ENCODE data around the gene UBE2QL1.

UBE2QL1 gene

DNA sequence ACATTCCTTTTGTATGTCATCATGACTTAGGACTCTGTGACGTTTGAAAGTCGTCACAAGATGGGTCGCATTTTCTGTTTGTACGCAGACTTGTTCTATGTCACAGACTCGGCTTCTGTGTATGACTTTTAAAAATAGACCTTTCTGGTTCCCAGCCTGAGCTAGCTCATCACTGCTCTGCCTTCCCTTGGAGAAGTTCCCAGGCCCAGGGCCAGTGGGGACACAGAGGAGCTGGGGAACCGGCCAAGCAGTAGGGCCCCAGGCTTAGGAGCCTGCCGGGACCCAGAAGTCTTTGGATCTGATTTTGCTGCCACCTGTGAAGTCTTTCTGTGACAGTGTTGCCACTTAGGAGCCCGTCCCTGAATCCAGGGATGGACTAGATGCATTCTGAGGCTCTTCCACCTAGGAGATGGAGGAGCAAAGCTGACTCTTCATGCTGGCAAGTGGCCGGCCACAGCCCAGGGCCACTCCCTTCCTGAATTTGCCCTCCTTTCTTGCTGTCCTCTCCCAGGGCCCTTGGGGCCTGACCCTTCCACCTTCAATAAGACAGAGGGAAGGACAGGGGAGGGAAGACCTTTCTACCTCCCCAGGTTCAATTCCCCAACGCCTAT lies 18.1 kb upstream of the UBE2QL1 start:
- no peak for DNase-seq (ENCODE audit: low read depth)

DNA sequence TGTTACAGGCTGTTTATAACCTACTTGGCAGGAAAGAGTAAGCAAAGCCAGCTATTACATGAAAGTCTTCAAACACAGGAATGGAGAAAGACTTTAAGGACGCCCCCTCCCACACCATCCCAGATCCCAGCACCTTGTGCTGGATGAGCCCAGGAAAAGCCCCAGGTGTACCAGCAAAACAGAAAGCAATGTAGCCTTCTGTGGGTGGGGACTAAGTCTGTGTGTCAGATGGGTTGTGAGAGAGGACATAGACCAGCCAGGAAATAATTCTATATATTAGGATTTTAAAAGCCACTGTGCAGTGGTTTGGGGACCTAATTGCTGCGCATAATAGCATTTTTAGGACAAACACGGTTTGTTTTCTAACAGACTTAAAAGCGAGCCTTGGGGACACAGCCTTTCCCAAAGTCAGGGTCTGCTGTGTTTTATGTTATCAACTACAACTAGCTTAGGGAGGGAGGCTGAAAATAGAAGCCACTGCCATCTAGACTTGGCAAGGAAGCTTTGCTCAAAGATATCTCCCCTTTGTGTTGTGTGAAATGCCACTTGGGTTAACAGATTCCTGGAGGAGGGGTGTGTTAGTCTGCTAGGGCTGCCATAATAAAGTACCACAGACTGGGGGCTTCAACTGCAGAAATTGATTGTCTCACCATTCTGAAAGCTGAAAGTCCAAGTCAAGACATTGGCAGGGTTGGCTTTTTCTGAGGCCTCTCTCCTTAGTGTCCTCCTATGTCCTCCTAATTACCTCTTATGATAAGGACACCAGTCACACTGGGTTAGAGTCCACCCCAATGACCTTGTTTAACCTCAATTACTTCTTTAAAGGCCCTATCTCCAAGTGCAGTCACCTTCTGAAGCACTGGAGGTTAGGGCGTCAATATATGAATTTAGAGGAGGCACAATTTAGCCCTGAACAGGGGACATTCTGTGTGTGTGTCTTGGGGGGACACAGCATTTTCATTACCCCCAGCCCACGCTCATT lies 17.2 kb upstream of the UBE2QL1 start:
- DNase-seq (ENCODE audit: low read depth) = no peak

DNA sequence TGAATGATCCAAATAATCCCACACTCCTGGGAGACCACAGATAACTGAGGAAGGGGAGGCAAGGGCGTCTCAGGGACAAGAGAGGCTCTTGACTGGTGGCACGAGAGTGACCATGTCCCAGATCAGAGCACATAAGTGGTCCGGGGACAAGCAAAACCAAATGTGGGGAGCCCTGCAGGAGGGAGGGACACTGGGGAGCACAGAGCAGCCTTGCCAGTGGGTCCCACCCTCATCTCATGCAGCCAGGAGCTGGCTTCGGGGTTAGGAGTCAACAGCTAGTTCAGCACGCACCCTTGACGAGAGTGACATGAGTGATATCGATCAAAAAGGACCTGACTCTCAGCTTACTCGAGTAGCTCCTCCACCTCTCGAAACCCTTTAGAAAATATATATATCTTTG lies 16.5 kb upstream of the UBE2QL1 start:
- DNase-seq (ENCODE audit: low read depth) = no peak

DNA sequence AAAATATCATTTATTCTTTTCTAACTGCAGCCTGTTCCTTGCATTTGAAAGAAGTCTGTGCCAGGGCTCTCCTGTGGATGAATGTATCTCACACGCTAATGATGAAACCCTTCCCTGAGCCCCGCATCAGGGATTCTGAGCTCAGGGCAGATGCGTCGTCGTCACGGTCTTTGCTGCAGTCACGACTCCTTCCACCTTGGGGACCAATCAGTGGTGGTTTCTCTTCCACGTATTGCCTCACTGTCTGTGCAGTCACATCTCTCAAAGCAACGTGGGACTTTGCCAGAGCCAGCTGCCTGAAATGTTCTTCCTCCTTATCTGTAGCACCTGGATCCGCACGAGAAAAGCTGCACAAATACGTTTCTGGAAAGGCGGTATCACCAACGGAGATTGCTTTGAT lies 13.9 kb upstream of the UBE2QL1 start:
- no peak for DNase-seq (ENCODE audit: low read depth)

DNA sequence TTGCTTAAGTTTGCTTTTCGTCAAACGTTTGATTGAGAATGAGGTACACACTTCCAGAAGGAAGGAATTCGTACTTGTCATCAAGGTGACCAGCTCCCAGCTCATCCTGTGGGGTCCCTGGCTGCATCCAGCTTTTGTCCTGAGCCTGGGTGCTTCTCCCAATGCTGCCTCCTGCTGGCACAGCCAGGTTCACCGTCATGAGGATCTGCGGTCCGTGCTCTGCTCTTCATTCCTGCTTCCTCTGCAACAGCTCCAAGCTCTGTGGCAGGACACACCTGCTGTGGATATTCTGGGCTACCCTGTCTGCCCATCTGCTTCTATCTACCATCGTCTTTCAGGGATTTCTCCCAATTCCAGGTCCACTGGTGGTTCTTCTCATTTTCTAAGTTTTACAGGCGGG lies 13.3 kb upstream of the UBE2QL1 start:
- DNase-seq (ENCODE audit: low read depth) = peak; percentile 12

DNA sequence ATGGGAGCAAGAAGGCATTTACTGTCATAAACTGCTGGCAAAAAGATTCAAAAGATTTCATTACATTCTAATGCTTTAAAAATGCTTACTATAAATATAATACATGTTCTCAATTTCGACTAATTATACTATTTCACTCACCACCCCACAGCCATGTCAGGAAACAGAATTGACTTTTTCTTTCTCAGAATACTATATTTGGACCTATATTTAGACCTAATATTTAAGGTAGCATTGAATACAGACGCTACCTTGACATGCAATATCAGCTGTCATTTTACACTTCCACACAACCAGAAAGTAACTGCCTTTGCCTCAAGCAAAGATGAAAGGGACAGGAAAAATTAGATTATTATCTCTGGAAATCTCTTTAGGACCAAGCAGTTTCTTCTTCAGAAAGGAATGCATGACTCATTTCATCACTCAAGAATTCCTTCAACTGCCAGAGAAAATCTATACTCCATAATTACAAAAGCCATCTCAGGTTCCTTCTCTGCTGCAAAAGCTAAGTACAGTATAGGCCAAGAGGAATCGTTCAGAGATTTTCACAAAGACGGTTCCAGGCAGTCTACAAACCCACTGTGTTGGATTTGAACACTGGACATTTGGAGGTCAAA lies 11.8 kb upstream of the UBE2QL1 start:
- DNase-seq (ENCODE audit: low read depth) = peak; percentile 20

DNA sequence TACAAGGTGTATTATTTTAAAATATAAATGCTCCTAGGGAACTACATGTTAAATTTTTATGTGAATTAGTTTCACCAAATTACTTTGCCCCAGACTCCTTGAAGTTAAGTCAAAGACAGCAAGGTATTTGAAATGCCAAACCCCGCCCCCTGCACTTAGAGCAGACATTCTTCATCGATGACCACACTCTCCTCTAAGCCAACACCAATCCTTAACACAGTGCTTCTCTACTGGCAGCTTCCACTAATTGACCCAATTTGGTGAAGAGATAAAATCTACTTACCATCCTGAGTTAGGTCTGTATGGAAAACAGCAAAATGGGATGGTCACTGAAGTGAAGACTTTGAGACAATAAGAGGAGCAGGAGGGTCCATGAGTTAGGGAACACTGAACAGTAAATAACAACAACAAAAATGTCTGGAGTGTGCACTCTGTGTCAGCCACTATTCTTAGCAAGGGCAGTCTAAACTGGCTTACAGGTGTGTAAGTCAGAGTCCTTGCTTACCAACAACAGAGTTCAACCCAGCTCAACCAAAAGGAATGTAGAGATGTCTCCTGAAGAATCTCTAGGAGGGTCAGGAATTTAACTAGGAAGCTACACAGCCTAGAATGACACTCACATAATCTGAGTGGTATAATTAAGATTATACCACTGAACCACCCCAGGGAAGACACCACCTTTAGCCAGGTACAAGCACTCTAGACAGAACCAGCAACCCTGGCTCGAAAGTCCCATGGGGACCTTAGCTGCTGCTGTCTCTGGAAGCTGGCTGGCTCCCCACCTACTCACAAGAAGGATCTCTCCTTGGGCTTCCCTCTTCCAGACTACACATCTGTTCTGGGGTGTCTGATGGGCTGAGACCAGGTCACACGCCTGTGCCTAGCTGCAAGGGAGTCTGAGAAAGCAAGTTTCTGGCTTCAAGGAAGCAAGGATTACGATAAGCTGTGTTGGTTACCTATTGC lies 8.8 kb upstream of the UBE2QL1 start:
- DNase-seq (ENCODE audit: low read depth) = no peak

DNA sequence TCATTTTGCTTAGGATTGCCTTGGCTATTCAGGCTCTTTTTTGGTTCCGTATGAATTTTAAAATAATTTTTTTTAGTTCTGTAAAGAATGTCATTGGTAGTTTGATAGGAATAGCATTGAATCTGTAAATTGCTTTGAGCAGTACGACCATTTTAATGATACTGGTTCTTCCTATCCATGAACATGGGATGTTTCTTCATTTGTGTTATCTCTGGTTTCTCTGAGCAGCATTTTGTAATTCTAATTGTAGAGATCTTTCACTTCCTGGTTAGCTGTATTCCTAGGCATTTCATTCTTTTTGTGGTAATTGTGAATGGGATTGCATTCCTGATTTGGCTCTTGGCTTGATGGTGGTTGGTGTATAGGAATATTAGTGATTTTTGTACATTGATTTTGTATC lies 6.3 kb upstream of the UBE2QL1 start:
- no peak for DNase-seq (ENCODE audit: low read depth)

DNA sequence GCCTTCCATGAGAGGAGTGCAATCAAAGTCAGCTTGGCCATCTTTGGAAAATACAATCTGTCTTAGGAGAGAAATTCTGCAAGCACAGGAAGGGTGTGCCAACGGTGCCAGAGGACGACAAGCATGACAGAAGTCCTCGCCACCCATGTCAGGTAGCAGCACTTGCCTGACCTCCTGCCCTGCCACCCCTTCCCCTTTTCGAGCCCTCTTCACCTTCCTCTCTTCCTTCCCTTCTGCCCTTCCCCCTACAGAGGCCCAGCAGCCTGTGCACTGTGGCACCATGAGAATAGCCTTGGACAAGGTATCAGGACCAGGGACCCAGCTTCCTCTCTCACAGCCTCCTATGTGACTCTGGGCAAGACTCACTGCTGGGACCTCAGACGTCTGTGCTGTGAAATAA lies 5.3 kb upstream of the UBE2QL1 start:
- no peak for DNase-seq (ENCODE audit: low read depth)

DNA sequence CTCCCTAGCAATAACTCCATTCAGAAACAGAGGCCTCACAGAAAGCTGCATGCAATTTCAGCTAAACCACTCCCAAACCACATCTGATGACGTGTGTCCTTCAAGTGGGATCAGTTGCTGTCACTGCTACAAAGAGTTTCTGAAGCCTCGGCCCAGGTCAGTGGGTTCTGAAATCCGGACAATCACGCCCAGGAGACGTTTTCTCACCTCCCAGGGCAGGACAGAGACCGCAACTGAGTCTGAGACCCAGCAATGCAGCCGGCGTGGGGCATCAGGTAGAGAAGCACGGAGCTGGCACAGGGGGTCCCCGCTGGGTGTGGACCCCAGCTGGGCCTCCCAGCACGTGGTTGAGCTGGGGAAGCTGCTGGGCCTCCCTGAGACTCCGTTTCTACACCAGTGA lies 2.6 kb upstream of the UBE2QL1 start:
- DNase-seq (ENCODE audit: low read depth) = no peak

DNA sequence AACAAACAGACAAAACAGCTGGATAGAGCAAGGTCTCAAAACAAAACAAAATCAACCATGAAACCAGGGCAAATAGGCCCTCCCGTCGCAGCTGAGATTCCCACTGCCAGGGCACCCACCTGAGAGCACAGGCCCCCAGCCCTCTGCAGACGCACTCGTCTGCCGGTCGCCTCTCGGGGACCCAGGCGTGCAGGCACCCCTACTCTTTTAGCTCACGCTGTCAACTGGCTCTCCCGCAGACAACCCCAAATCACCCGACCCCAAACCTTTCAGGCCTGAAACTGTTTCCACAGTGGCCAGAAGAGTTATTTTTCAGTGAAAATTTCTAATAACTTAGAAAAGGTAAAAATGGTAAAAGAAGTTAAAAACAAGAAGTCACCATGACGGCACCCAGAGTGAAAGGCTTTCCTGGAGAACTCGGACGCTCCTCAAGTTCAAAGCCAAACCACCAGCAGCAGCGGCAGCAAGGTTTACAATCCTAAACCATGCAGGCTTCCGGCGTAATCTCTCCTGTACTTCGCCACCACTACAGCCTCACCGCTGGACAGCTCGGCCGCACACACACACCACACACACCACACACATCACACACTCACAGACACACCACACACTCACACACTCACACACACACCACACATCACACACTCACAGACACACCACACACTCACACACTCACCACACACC lies 1.9 kb upstream of the UBE2QL1 start:
- no peak for DNase-seq (ENCODE audit: low read depth)

DNA sequence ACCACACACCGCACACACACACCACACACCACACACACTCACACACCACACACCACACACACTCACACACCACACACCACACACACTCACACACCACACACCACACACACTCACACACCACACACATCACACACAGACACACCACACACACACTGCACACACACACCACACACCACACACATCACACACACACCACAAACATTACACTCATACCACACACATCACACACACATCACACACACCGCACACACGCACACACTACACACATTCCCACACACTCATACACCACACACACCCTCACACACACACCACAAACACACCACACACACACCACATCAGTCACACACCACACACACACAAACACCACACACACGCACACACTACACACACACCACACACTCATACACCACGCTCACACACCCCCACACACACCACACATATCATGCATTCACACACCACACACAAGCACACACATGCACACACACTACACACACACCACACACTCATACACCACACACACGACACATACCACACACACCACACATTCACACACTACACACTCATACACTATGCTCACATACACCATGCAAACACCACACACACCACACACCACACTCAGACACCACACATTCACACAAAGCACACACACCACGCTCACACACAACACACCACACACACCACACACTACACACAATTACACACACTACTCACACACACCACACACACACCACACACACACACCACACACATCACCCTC lies 1.1 kb upstream of the UBE2QL1 start:
- DNase-seq (ENCODE audit: low read depth) = no peak

DNA sequence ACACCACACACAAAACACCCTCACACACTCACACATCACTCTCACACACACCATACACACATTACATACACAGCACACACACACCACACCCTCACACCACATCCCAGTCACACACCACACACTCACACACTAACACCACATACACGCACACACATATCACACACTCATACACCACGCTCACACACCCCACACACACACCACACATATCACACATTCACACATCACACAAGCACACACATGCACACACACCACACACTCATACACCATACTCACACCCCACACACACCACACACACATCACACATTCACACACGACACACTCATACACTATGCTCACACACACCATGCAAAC lies 543 bp upstream of the UBE2QL1 start:
- DNase-seq (ENCODE audit: low read depth) = no peak

DNA sequence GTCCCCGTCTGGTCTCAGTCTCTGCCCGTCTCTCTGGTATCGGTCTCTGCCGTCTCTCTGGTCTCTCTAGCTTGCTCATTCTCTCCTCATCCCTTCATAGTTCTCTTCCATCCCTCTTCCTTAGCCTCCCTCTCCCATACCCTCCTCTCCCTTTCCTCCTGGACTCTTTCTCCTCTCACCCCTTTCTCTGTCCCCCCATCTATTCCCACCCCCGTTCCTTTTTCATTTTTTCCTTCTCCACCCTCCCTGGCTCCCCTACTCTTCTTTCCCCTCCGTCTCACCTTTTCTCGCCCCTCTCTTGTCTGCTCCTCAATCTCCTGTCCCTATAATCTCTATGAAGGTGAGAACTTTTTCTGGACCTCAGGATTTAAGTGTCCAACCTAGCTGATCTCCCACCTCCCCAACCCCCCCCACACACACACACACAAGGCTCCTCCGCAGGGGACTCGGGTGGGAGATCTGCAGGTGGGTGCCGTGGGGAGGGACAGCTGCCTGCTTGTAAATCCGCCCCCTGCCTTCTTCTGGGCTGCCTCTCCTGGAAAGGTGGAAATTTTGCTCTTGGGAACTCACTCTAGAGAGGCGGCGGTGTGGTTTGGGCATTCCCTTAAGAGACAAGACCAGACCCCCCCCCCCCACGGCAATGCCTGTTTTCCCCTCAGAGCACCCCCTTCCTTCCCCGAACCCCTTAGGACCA lies 953 bp downstream of the UBE2QL1 start:
- DNase-seq (ENCODE audit: low read depth) = no peak

DNA sequence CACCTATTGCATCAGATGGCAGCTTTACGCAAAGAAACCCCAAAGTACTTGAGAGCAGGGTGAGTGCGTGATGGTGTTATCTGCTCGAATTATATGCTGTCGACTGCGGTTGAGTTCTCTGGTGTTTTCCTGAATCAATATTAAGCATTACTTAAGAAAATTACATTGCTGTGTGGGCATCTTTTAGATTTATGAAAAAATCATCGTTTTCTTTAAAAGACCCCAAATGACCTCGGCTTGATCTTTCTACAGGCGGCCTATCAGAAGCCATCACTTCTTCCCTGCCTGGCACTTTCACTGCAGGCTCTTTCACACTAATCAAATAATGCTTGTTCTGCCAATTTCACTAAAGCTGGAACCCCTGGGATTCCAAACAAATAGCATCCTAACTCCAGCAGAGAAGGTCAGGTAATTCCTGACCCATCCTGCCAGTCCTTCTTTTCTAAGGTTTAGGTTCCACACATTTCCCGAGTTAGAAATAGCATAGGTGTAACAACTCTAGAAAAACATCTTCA lies 1.7 kb downstream of the UBE2QL1 start:
- no peak for DNase-seq (ENCODE audit: low read depth)

DNA sequence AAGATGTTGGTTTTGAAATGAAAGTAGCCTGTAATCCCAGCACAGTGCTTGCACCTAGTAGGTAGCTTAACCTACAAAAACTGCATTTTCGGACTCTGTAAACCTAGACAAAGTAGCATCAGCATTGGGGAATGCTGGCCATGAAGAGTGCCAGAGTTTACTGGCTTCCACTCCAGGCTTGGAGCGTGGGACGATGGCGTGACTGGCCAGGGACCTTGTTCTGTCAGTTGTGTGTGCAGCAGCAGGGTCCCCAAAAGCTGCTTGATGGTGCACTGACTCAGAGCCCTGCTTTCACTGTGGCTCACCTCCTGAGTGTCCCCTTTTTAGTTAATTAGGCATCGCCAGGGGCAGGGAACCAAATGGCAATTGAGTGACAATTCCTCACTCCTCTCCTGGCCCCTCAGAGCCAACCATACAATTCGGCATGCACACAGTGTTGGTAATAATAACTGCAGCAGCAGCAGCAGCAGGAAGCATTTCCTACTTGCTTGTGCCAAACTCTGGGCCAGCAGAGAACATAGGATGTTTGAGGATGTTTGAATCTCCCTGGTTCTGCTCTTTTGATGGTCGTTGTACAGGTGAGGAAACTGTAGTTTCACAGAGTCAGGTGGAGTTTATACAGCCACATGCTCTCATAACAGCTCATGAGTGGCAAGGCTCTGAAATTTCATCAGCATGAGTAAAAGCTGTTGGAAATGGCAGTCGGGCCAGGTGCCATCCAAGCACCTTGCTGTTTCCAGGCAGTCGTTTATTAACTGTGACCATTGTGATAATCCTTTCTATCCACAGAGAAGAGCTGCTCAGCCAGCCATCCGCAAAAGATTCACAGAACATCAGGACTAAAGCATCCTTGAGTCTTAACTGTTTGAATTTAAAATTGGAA lies 4.2 kb downstream of the UBE2QL1 start:
- DNase-seq (ENCODE audit: low read depth) = no peak

DNA sequence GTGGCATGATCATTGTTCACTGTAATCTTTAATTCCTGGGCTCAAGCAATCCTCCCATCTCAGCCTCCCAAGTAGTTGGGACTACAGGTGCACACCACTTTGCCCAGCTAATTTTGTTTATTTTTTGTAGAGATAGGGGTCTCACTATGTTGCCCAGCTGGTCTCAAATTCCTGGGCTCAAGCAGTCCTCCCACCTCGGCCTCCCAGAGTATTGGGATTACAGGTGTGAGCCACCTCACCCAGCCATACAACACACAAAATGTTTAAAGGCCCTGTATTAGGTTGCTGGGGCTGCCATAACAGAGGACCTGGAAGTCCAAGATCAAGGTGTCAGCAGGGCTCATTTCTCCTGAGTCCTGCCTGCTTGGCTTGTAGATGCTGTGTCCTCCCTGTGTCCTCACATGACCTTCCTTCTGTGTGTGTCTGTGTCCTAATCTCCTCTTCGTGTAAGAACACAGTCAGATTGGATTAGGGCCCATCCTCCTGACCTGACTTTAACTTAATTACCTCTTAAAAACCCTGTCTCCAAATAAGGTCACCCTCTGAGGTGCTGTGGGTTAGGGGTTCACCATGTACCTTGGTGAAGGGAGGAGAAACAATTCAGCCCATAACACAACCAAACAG lies 5.4 kb downstream of the UBE2QL1 start:
- no peak for DNase-seq (ENCODE audit: low read depth)

DNA sequence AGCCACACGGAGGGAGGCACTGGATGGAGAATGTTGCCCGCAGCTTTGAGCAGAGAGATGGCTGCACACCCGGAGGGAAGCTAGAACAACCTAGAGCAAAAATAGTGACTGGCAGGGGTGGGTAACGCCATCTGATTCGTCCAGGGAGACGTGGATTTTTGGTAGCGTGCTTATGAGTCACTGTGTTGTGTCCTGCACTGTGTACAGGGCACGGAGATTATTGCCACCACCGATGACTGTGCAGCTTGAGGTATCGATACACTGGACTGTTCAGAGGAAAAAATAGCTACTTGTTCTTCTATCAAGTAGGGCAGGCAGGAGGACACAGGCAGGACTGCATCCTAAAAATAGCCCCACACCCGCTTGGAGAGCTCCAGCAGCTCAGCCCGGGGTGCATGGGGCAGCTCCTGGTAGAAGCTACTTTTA lies 6.0 kb downstream of the UBE2QL1 start:
- no peak for DNase-seq (ENCODE audit: low read depth)
